Measurements from ENCODE around the gene ANKRD2. TPM values are rescaled to one million over a fixed set of nuclear protein-coding genes. Genes with fewer than 3 reads are reported as not detected.
A peak's percentile ranks its signal among the peaks of the same experiment; 100 is the strongest.

ANKRD2 gene
- total and polyA plus RNA-seq, 2 donors from 2014 or later = 3.6 to 10.0 TPM

- Histone ChIP-seq H3K4me1 (ENCODE audit: control insufficient read depth in 2 of 3, insufficient read depth in 2 of 3, low read depth in 1 of 3, low read length in 3 of 3) (peaks cover 0 to 11% (median 0%) of the 10 kb centered on the region in 3 donors), H3K4me3 (ENCODE audit: low read length in 3 of 3) (no peak overlapping the region), H3K9ac (ENCODE audit: low read length in 3 of 3) (no peak overlapping the region), H3K27me3 (ENCODE audit: control insufficient read depth, insufficient read depth, low read length) (no peaks in the 10 kb centered on the region), H3K9me3 (ENCODE audit: control insufficient read depth in 2 of 3, insufficient read depth in 1 of 3, low read length in 3 of 3) (no peaks in the 10 kb centered on the region), H3K36me3 (ENCODE audit: control insufficient read depth in 2 of 3, insufficient read depth in 3 of 3, low read length in 3 of 3) (peaks cover 0 to 19% (median 2%) of the 10 kb centered on the region in 3 donors), H3K27ac (ENCODE audit: low read depth in 2 of 2, low read length in 2 of 2) (peak overlapping the region; percentile 3 to 53)
- TF ChIP-seq, protein P1, sequence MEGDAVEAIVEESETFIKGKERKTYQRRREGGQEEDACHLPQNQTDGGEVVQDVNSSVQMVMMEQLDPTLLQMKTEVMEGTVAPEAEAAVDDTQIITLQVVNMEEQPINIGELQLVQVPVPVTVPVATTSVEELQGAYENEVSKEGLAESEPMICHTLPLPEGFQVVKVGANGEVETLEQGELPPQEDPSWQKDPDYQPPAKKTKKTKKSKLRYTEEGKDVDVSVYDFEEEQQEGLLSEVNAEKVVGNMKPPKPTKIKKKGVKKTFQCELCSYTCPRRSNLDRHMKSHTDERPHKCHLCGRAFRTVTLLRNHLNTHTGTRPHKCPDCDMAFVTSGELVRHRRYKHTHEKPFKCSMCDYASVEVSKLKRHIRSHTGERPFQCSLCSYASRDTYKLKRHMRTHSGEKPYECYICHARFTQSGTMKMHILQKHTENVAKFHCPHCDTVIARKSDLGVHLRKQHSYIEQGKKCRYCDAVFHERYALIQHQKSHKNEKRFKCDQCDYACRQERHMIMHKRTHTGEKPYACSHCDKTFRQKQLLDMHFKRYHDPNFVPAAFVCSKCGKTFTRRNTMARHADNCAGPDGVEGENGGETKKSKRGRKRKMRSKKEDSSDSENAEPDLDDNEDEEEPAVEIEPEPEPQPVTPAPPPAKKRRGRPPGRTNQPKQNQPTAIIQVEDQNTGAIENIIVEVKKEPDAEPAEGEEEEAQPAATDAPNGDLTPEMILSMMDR (IDR thresholded peaks at IDR 0.05; ENCODE audit: borderline replicate concordance, extremely low read depth, insufficient read depth) = no peak
- intact Hi-C loops (cut with DNase I) = no loop called here
- DNase-seq (peak in 1 of 5 donors; percentile 73), FAIRE-seq (no peak)
These were observed 26.1 kb downstream of the ANKRD2 start for GRCh38 chr10:97598407-97599271.

DNA sequence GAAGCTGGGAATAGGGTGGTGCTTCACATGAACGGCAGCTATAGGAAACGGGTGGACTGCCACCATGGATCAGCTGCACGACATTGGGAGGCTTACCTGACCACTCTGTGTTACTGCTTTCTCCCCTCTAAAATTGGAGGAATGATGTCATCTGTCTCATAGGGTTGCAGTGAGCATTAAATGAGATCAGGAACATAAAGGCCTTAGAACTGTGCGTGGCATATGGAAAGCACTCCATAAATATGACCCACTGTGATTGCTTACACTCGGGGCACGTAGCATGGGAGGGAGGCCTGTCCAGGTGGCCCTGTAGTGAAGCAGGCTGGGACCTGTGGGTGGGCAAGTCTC is 26.7 kb downstream of the ANKRD2 start:
- DNase-seq (no peak), FAIRE-seq (no peak)
- H3K9ac ChIP-seq (ENCODE audit: low read length in 3 of 3) = no peak overlapping the region
- H3K27me3 ChIP-seq (ENCODE audit: control insufficient read depth, insufficient read depth, low read length) = no peaks in the 10 kb centered on the region
- H3K27ac ChIP-seq (ENCODE audit: low read depth in 2 of 2, low read length in 2 of 2) = peak overlapping the region in 1 of 2 donors; percentile 53
- peaks cover 0 to 11% (median 0%) of the 10 kb centered on the region in 3 donors for H3K4me1 ChIP-seq (ENCODE audit: control insufficient read depth in 2 of 3, insufficient read depth in 2 of 3, low read depth in 1 of 3, low read length in 3 of 3)
- intact Hi-C loops (cut with DNase I) = no loop called here
- TF ChIP-seq, protein P1 (IDR thresholded peaks at IDR 0.05; ENCODE audit: borderline replicate concordance, extremely low read depth, insufficient read depth) = no peak
- H3K9me3 ChIP-seq (ENCODE audit: control insufficient read depth in 2 of 3, insufficient read depth in 1 of 3, low read length in 3 of 3) = no peaks in the 10 kb centered on the region
- H3K36me3 ChIP-seq (ENCODE audit: control insufficient read depth in 2 of 3, insufficient read depth in 3 of 3, low read length in 3 of 3) = peaks cover 0 to 19% (median 2%) of the 10 kb centered on the region in 3 donors
- no peak overlapping the region for H3K4me3 ChIP-seq (ENCODE audit: low read length in 3 of 3)

- Histone ChIP-seq H3K4me1 (ENCODE audit: control insufficient read depth in 2 of 3, insufficient read depth in 2 of 3, low read depth in 1 of 3, low read length in 3 of 3) (peaks cover 0 to 11% (median 0%) of the 10 kb centered on the region in 3 donors), H3K9me3 (ENCODE audit: control insufficient read depth in 2 of 3, insufficient read depth in 1 of 3, low read length in 3 of 3) (no peaks in the 10 kb centered on the region), H3K4me3 (ENCODE audit: low read length in 3 of 3) (no peak overlapping the region), H3K27ac (ENCODE audit: low read depth in 2 of 2, low read length in 2 of 2) (no peak overlapping the region), H3K36me3 (ENCODE audit: control insufficient read depth in 2 of 3, insufficient read depth in 3 of 3, low read length in 3 of 3) (peaks cover 0 to 19% (median 2%) of the 10 kb centered on the region in 3 donors), H3K9ac (ENCODE audit: low read length in 3 of 3) (no peak overlapping the region), H3K27me3 (ENCODE audit: control insufficient read depth, insufficient read depth, low read length) (no peaks in the 10 kb centered on the region)
- FAIRE-seq (no peak), DNase-seq (no peak)
- TF ChIP-seq, protein P1 (IDR thresholded peaks at IDR 0.05; ENCODE audit: borderline replicate concordance, extremely low read depth, insufficient read depth) = no peak
- intact Hi-C loops (cut with DNase I) = no loop called here
These were observed 28.0 kb downstream of the ANKRD2 start for GRCh38 chr10:97600616-97601015.

Measured in kidney (tissue), 14 donors.